HEK293 (cell line): ENCODE measurements around the gene GLB1L2.

ENCODE experiments used
- CTCF ChIA-PET: fragments of 350-600 bp; formaldehyde crosslinking; extraction: SDS; loops from one replicate; lab custom pipeline; 2021; ENCODE audit warnings: antibody characterized with exemption; lab: Yijun Ruan, JAX
- POLR2A ChIA-PET: fragments of 300-600 bp; formaldehyde crosslinking; extraction: SDS; loops from one replicate; lab custom pipeline; 2020; ENCODE audit warnings: antibody characterized with exemption, inconsistent platforms; lab: Yijun Ruan, JAX
- H3K27ac ChIP-seq: fragments of 200-500 bp; sonication (Bioruptor generic); 2 replicates; pipeline ENCODE4 v1.5.1; 2014; ENCODE audit warnings: low read depth, low read length, control low read depth, inconsistent platforms; ENCODE audit errors: extremely low read depth
- H3K36me3 ChIP-seq, 2 experiments: fragments of 200-500 bp in 1 of 2; sonication (Bioruptor generic) in 1 of 2; 1 replicate in 1 of 2; 2 replicates in 1 of 2; pipeline ENCODE4 v1.5.1; 2014 to 2017; ENCODE audit warnings: inconsistent platforms in 2 of 2, low read length in 2 of 2; ENCODE audit not compliant: control insufficient read depth in 2 of 2, insufficient read depth in 1 of 2
- H3K4me1 ChIP-seq: fragments of 200-500 bp; sonication (Bioruptor generic); 2 replicates; pipeline ENCODE4 v1.5.1; 2014; ENCODE audit warnings: mild to moderate bottlenecking, low read length, inconsistent platforms; ENCODE audit not compliant: control insufficient read depth, insufficient read depth
- H3K4me3 ChIP-seq: 2 replicates; pipeline ENCODE4 v1.5.1; 2011; ENCODE audit warnings: low read depth, mild to moderate bottlenecking, control low read depth, low read length, moderate library complexity
- H3K9me3 ChIP-seq: fragments of 200-500 bp; sonication (Bioruptor generic); 2 replicates; pipeline ENCODE4 v1.5.1; 2014; ENCODE audit warnings: low read depth, low read length, inconsistent platforms; ENCODE audit not compliant: control insufficient read depth, insufficient read depth
- BCL11B ChIP-seq: fragments of 450-650 bp; formaldehyde crosslinking; IDR thresholded peaks from 2 replicates; pipeline ENCODE4 v1.5.1; 2016; ENCODE audit warnings: low read depth, missing biosample characterization, missing genetic modification characterization
- HOXC10 ChIP-seq: sonication (generic); formaldehyde crosslinking; IDR thresholded peaks from 2 replicates; pipeline ENCODE4 v1.8.1; 2023; ENCODE audit warnings: mild to moderate bottlenecking, missing genetic modification reagents
- KLF1 ChIP-seq: fragments of 450-650 bp; formaldehyde crosslinking; IDR thresholded peaks from 2 replicates; pipeline ENCODE4 v1.5.1; 2016; ENCODE audit warnings: missing biosample characterization, missing genetic modification characterization
- TSHZ1 ChIP-seq: fragments of 450-650 bp; formaldehyde crosslinking; IDR thresholded peaks from 2 replicates; pipeline ENCODE4 v1.5.1; 2016; ENCODE audit warnings: missing biosample characterization, missing genetic modification characterization, borderline replicate concordance
- WT1 ChIP-seq: fragments of 450-650 bp; formaldehyde crosslinking; IDR thresholded peaks from 2 replicates; pipeline ENCODE4 v1.5.1; 2016; ENCODE audit warnings: missing biosample characterization, missing genetic modification characterization
- ZBTB49 ChIP-seq: fragments of 450-650 bp; formaldehyde crosslinking; IDR thresholded peaks from 2 replicates; pipeline ENCODE4 v1.5.1; 2016; ENCODE audit warnings: missing biosample characterization, missing genetic modification characterization, low read depth
- ZIC2 ChIP-seq: fragments of 450-650 bp; formaldehyde crosslinking; IDR thresholded peaks from 2 replicates; pipeline ENCODE4 v1.5.1; 2016; ENCODE audit warnings: missing biosample characterization, missing genetic modification characterization
- ZNF10 ChIP-seq: fragments of 450-650 bp; formaldehyde crosslinking; IDR thresholded peaks from 2 replicates; pipeline ENCODE4 v1.5.1; 2017; ENCODE audit warnings: missing biosample characterization, missing genetic modification characterization
- ZNF157 ChIP-seq: fragments of 450-650 bp; formaldehyde crosslinking; IDR thresholded peaks from 2 replicates; pipeline ENCODE4 v1.5.1; 2016; ENCODE audit warnings: missing biosample characterization, missing genetic modification characterization
- ZNF18 ChIP-seq: fragments of 450-650 bp; formaldehyde crosslinking; IDR thresholded peaks from 2 replicates; pipeline ENCODE4 v1.5.1; 2016; ENCODE audit warnings: missing biosample characterization, missing genetic modification characterization
- ZNF26 ChIP-seq: fragments of 450-650 bp; formaldehyde crosslinking; IDR thresholded peaks from 2 replicates; pipeline ENCODE4 v1.5.1; 2016; ENCODE audit warnings: missing biosample characterization, missing genetic modification characterization
- ZNF311 ChIP-seq: fragments of 450-650 bp; formaldehyde crosslinking; IDR thresholded peaks from 2 replicates; pipeline ENCODE4 v1.5.1; 2017; ENCODE audit warnings: missing biosample characterization, missing genetic modification characterization, borderline replicate concordance
- ZNF449 ChIP-seq: fragments of 450-650 bp; formaldehyde crosslinking; IDR thresholded peaks from 2 replicates; pipeline ENCODE4 v1.5.1; 2017; ENCODE audit warnings: missing biosample characterization, mild to moderate bottlenecking, missing genetic modification characterization, moderate library complexity
- ZNF560 ChIP-seq: fragments of 450-650 bp; formaldehyde crosslinking; IDR thresholded peaks from 2 replicates; pipeline ENCODE4 v1.5.1; 2017; ENCODE audit warnings: missing biosample characterization, missing genetic modification characterization, borderline replicate concordance
- ZNF654 ChIP-seq: fragments of 450-650 bp; formaldehyde crosslinking; IDR thresholded peaks from 2 replicates; pipeline ENCODE4 v1.5.1; 2016; ENCODE audit warnings: low read depth, missing biosample characterization, missing genetic modification characterization
- ZNF664 ChIP-seq: fragments of 450-650 bp; formaldehyde crosslinking; IDR thresholded peaks from 2 replicates; pipeline ENCODE4 v1.5.1; 2016; ENCODE audit warnings: missing biosample characterization, missing genetic modification characterization
- ZNF707 ChIP-seq: fragments of 450-650 bp; formaldehyde crosslinking; IDR thresholded peaks from 2 replicates; pipeline ENCODE4 v1.5.1; 2016; ENCODE audit warnings: missing biosample characterization, missing genetic modification characterization
- TF ChIP-seq, protein P1 (sequence below): fragments of 450-650 bp; formaldehyde crosslinking; IDR thresholded peaks from 2 replicates; pipeline ENCODE4 v1.5.0; 2017; ENCODE audit warnings: missing biosample characterization, missing genetic modification characterization, borderline replicate concordance
- TF ChIP-seq, protein P2 (sequence below): fragments of 450-650 bp; formaldehyde crosslinking; IDR thresholded peaks from 2 replicates; pipeline ENCODE4 v1.5.1; 2016; ENCODE audit warnings: missing biosample characterization, missing genetic modification characterization
- TF ChIP-seq, protein P3 (sequence below): fragments of 450-650 bp; formaldehyde crosslinking; IDR thresholded peaks from 2 replicates; pipeline ENCODE4 v1.5.1; 2016; ENCODE audit warnings: missing biosample characterization, missing genetic modification characterization, low read depth

The GLB1L2 gene

DNA sequence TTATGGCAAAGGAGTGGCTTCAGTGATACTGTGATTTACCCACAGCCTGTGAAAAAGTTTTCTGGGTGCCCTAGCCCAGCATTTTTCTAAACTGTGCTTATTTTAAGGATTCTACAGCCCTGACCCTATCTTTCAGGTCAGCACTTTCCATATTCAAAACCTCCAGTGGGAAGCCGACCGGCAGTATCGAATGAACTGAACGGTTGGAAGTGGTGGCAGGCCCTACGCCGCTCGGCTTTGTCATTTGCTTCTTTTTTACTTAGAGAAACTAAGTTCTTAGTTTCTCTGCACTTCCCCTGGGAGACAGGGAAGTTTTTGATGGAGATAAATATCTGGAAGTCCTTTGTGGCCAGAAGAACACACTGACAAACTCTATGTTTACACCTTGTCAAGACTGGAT, 994 bp downstream of the GLB1L2 start:
- H3K27ac ChIP-seq, result no peak overlapping the region
- CTCF ChIA-PET, result interaction anchor here (0.8 kb wide), 1 partner anchor 10 kb away, joined by 3 read pairs; no protein-coding TSS in a partner anchor
- H3K9me3 ChIP-seq, result no peaks in the 10 kb centered on the region
- H3K4me3 ChIP-seq, result no peak overlapping the region; the same call in 1 of the 2 replicates
- TF ChIP-seq ZNF654 (no peak), ZNF10 (tag by site-specific recombination) (no peak), ZNF157 (tag by site-specific recombination) (no peak), ZNF707 (tag by site-specific recombination) (no peak), ZBTB49 (tag by site-specific recombination) (no peak), WT1 (no peak), KLF1 (tag by site-specific recombination) (no peak), TSHZ1 (tag by site-specific recombination) (no peak), ZNF449 (no peak), ZNF311 (tag by site-specific recombination) (no peak), ZNF18 (tag by site-specific recombination) (no peak), ZNF26 (no peak), ZNF560 (tag by site-specific recombination) (no peak), BCL11B (tag by site-specific recombination) (no peak), ZNF664 (tag by site-specific recombination) (no peak), HOXC10 (CRISPR knock-in tag) (no peak), ZIC2 (tag by site-specific recombination) (no peak)
- TF ChIP-seq, protein P1, sequence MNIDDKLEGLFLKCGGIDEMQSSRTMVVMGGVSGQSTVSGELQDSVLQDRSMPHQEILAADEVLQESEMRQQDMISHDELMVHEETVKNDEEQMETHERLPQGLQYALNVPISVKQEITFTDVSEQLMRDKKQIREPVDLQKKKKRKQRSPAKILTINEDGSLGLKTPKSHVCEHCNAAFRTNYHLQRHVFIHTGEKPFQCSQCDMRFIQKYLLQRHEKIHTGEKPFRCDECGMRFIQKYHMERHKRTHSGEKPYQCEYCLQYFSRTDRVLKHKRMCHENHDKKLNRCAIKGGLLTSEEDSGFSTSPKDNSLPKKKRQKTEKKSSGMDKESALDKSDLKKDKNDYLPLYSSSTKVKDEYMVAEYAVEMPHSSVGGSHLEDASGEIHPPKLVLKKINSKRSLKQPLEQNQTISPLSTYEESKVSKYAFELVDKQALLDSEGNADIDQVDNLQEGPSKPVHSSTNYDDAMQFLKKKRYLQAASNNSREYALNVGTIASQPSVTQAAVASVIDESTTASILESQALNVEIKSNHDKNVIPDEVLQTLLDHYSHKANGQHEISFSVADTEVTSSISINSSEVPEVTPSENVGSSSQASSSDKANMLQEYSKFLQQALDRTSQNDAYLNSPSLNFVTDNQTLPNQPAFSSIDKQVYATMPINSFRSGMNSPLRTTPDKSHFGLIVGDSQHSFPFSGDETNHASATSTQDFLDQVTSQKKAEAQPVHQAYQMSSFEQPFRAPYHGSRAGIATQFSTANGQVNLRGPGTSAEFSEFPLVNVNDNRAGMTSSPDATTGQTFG (tag by site-specific recombination), result no peak
- TF ChIP-seq, protein P2, sequence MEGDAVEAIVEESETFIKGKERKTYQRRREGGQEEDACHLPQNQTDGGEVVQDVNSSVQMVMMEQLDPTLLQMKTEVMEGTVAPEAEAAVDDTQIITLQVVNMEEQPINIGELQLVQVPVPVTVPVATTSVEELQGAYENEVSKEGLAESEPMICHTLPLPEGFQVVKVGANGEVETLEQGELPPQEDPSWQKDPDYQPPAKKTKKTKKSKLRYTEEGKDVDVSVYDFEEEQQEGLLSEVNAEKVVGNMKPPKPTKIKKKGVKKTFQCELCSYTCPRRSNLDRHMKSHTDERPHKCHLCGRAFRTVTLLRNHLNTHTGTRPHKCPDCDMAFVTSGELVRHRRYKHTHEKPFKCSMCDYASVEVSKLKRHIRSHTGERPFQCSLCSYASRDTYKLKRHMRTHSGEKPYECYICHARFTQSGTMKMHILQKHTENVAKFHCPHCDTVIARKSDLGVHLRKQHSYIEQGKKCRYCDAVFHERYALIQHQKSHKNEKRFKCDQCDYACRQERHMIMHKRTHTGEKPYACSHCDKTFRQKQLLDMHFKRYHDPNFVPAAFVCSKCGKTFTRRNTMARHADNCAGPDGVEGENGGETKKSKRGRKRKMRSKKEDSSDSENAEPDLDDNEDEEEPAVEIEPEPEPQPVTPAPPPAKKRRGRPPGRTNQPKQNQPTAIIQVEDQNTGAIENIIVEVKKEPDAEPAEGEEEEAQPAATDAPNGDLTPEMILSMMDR, result no peak
- TF ChIP-seq, protein P3, sequence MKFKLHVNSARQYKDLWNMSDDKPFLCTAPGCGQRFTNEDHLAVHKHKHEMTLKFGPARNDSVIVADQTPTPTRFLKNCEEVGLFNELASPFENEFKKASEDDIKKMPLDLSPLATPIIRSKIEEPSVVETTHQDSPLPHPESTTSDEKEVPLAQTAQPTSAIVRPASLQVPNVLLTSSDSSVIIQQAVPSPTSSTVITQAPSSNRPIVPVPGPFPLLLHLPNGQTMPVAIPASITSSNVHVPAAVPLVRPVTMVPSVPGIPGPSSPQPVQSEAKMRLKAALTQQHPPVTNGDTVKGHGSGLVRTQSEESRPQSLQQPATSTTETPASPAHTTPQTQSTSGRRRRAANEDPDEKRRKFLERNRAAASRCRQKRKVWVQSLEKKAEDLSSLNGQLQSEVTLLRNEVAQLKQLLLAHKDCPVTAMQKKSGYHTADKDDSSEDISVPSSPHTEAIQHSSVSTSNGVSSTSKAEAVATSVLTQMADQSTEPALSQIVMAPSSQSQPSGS (tag by site-specific recombination), result no peak
- H3K36me3 ChIP-seq, result peaks cover 0 to 3% of the 10 kb centered on the region in 2 experiments; a peak in 1 of 3 replicates
- no peaks in the 10 kb centered on the region for H3K4me1 ChIP-seq
- POLR2A ChIA-PET, result interaction anchor here (1.0 to 1.2 kb wide), 2 partner anchors 57 to 109 kb away, joined by 3 to 8 read pairs; partner anchors contain the start of genes GLB1L3 and NCAPD3
